ENCODE results near the gene UTY. TPM values are rescaled to one million over a fixed set of nuclear protein-coding genes. Genes with fewer than 3 reads are reported as not detected.

Gene UTY
- total RNA-seq, 1 donor = 36.9 TPM

GRCh38 chrY:13370245-13370644 lies 109.6 kb downstream of the UTY start:
- H3K4me1 ChIP-seq (ENCODE audit: insufficient read depth, low read length) = no peaks in the 10 kb centered on the region
- H3K27me3 ChIP-seq (ENCODE audit: insufficient read depth, low read length) = no peaks in the 10 kb centered on the region
- no peak overlapping the region for H2AFZ ChIP-seq (ENCODE audit: low read length)
- no peak for TF ChIP-seq CTCF (IDR thresholded peaks at IDR 0.05; ENCODE audit: extremely low read depth, low read depth, low read length)
- no peaks in the 10 kb centered on the region for H4K20me1 ChIP-seq (ENCODE audit: insufficient read depth, low read length)
- H3K4me2 ChIP-seq (ENCODE audit: insufficient read depth, low read length) = no peak overlapping the region
- no peaks in the 10 kb centered on the region for H3K79me2 ChIP-seq (ENCODE audit: insufficient read depth, low read length)
- H3K36me3 ChIP-seq (ENCODE audit: insufficient read depth, low read length) = no peaks in the 10 kb centered on the region
- no peak overlapping the region for H3K27ac ChIP-seq (ENCODE audit: low read depth, low read length)
- no peak overlapping the region for H3K4me3 ChIP-seq (ENCODE audit: insufficient read depth, low read length)
- DNase-seq (ENCODE audit: insufficient read length, low spot score, missing footprints) = no peak
- no peaks in the 10 kb centered on the region for H3K9me3 ChIP-seq (ENCODE audit: low read depth, low read length)

GRCh38 chrY:13368513-13368845 lies 111.4 kb downstream of the UTY start:
- no peak for DNase-seq (ENCODE audit: insufficient read length, low spot score, missing footprints)
- Histone ChIP-seq H3K4me3 (ENCODE audit: insufficient read depth, low read length) (no peak overlapping the region), H3K27ac (ENCODE audit: low read depth, low read length) (no peak overlapping the region), H4K20me1 (ENCODE audit: insufficient read depth, low read length) (no peaks in the 10 kb centered on the region), H3K9me3 (ENCODE audit: low read depth, low read length) (no peaks in the 10 kb centered on the region), H3K36me3 (ENCODE audit: insufficient read depth, low read length) (no peaks in the 10 kb centered on the region), H2AFZ (ENCODE audit: low read length) (no peak overlapping the region), H3K4me1 (ENCODE audit: insufficient read depth, low read length) (no peaks in the 10 kb centered on the region), H3K79me2 (ENCODE audit: insufficient read depth, low read length) (no peaks in the 10 kb centered on the region), H3K27me3 (ENCODE audit: insufficient read depth, low read length) (no peaks in the 10 kb centered on the region), H3K4me2 (ENCODE audit: insufficient read depth, low read length) (no peak overlapping the region)
- no peak for TF ChIP-seq CTCF (IDR thresholded peaks at IDR 0.05; ENCODE audit: extremely low read depth, low read depth, low read length)

- H3K4me2 ChIP-seq (ENCODE audit: insufficient read depth, low read length) = no peak overlapping the region
- H3K79me2 ChIP-seq (ENCODE audit: insufficient read depth, low read length) = no peaks in the 10 kb centered on the region
- no peaks in the 10 kb centered on the region for H3K36me3 ChIP-seq (ENCODE audit: insufficient read depth, low read length)
- no peak overlapping the region for H3K4me3 ChIP-seq (ENCODE audit: insufficient read depth, low read length)
- H3K4me1 ChIP-seq (ENCODE audit: insufficient read depth, low read length) = no peaks in the 10 kb centered on the region
- no peak for TF ChIP-seq CTCF (IDR thresholded peaks at IDR 0.05; ENCODE audit: extremely low read depth, low read depth, low read length)
- DNase-seq (ENCODE audit: insufficient read length, low spot score, missing footprints) = no peak
- no peaks in the 10 kb centered on the region for H3K9me3 ChIP-seq (ENCODE audit: low read depth, low read length)
- H4K20me1 ChIP-seq (ENCODE audit: insufficient read depth, low read length) = no peaks in the 10 kb centered on the region
- H3K27ac ChIP-seq (ENCODE audit: low read depth, low read length) = no peak overlapping the region
- no peak overlapping the region for H2AFZ ChIP-seq (ENCODE audit: low read length)
- no peaks in the 10 kb centered on the region for H3K27me3 ChIP-seq (ENCODE audit: insufficient read depth, low read length)
These were observed 116.2 kb downstream of the UTY start for GRCh38 chrY:13363641-13364040.

- H3K4me3 ChIP-seq (ENCODE audit: insufficient read depth, low read length) = no peak overlapping the region
- no peak overlapping the region for H2AFZ ChIP-seq (ENCODE audit: low read length)
- no peak overlapping the region for H3K27ac ChIP-seq (ENCODE audit: low read depth, low read length)
- no peak for DNase-seq (ENCODE audit: insufficient read length, low spot score, missing footprints)
- H3K4me1 ChIP-seq (ENCODE audit: insufficient read depth, low read length) = no peaks in the 10 kb centered on the region
- no peak for TF ChIP-seq CTCF (IDR thresholded peaks at IDR 0.05; ENCODE audit: extremely low read depth, low read depth, low read length)
- H3K4me2 ChIP-seq (ENCODE audit: insufficient read depth, low read length) = no peak overlapping the region
- no peaks in the 10 kb centered on the region for H3K79me2 ChIP-seq (ENCODE audit: insufficient read depth, low read length)
- H4K20me1 ChIP-seq (ENCODE audit: insufficient read depth, low read length) = no peaks in the 10 kb centered on the region
- H3K36me3 ChIP-seq (ENCODE audit: insufficient read depth, low read length) = no peaks in the 10 kb centered on the region
- H3K27me3 ChIP-seq (ENCODE audit: insufficient read depth, low read length) = no peaks in the 10 kb centered on the region
- no peaks in the 10 kb centered on the region for H3K9me3 ChIP-seq (ENCODE audit: low read depth, low read length)
These were observed 117.2 kb downstream of the UTY start for GRCh38 chrY:13362662-13363061.

Measured in osteoblast (primary cell).